Measurements from ENCODE around the gene PSAP.

Gene PSAP

GRCh38 chr10:71816421-71816851, 34.6 kb downstream of the PSAP start:
- Histone ChIP-seq H3K9ac (ENCODE audit: low read length) (no peak overlapping the region), H3K27me3 (replicated peaks; ENCODE audit: insufficient read depth, low read length) (no peaks in the 10 kb centered on the region), H3K4me2 (ENCODE audit: low read depth, low read length) (no peak overlapping the region), H3K36me3 (replicated peaks; ENCODE audit: insufficient read depth, low read length) (no peaks in the 10 kb centered on the region), H3K4me3 (ENCODE audit: low read length) (no peak overlapping the region), H3K9me3 (replicated peaks; ENCODE audit: insufficient read depth, low read length) (no peaks in the 10 kb centered on the region), H3F3A (ENCODE audit: insufficient read depth, low read length) (no peaks in the 10 kb centered on the region), H3K9me2 (replicated peaks; ENCODE audit: insufficient read depth, low read length) (no peaks in the 10 kb centered on the region), H3K27ac (ENCODE audit: low read length) (no peak overlapping the region), H3K79me2 (ENCODE audit: low read length) (no peaks in the 10 kb centered on the region), H2AFZ (ENCODE audit: low read length) (no peak overlapping the region), H4K20me1 (ENCODE audit: insufficient read depth, low read length) (no peaks in the 10 kb centered on the region), H3K4me1 (ENCODE audit: low read length) (no peaks in the 10 kb centered on the region)
- DNase-seq = no peak
- TF ChIP-seq EZH2phosphoT487 (IDR thresholded peaks at IDR 0.05; ENCODE audit: low read length) = no peak
- TF ChIP-seq EZH2 (optimal IDR thresholded peaks at IDR 0.05; ENCODE audit: low read depth, low read length) = no peak
- TF ChIP-seq, protein P1, sequence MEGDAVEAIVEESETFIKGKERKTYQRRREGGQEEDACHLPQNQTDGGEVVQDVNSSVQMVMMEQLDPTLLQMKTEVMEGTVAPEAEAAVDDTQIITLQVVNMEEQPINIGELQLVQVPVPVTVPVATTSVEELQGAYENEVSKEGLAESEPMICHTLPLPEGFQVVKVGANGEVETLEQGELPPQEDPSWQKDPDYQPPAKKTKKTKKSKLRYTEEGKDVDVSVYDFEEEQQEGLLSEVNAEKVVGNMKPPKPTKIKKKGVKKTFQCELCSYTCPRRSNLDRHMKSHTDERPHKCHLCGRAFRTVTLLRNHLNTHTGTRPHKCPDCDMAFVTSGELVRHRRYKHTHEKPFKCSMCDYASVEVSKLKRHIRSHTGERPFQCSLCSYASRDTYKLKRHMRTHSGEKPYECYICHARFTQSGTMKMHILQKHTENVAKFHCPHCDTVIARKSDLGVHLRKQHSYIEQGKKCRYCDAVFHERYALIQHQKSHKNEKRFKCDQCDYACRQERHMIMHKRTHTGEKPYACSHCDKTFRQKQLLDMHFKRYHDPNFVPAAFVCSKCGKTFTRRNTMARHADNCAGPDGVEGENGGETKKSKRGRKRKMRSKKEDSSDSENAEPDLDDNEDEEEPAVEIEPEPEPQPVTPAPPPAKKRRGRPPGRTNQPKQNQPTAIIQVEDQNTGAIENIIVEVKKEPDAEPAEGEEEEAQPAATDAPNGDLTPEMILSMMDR (IDR thresholded peaks at IDR 0.05; ENCODE audit: low read length) = no peak

- DNase-seq = no peak
- Histone ChIP-seq H3K9me2 (replicated peaks; ENCODE audit: insufficient read depth, low read length) (no peaks in the 10 kb centered on the region), H4K20me1 (ENCODE audit: insufficient read depth, low read length) (no peaks in the 10 kb centered on the region), H3K27ac (ENCODE audit: low read length) (no peak overlapping the region), H3K9me3 (replicated peaks; ENCODE audit: insufficient read depth, low read length) (no peaks in the 10 kb centered on the region), H3K9ac (ENCODE audit: low read length) (no peak overlapping the region), H3K36me3 (replicated peaks; ENCODE audit: insufficient read depth, low read length) (no peaks in the 10 kb centered on the region), H3K4me3 (ENCODE audit: low read length) (no peak overlapping the region), H3K79me2 (ENCODE audit: low read length) (no peaks in the 10 kb centered on the region), H3F3A (ENCODE audit: insufficient read depth, low read length) (no peaks in the 10 kb centered on the region), H2AFZ (ENCODE audit: low read length) (no peak overlapping the region), H3K4me2 (ENCODE audit: low read depth, low read length) (no peak overlapping the region), H3K27me3 (replicated peaks; ENCODE audit: insufficient read depth, low read length) (no peaks in the 10 kb centered on the region), H3K4me1 (ENCODE audit: low read length) (no peaks in the 10 kb centered on the region)
- TF ChIP-seq EZH2phosphoT487 (IDR thresholded peaks at IDR 0.05; ENCODE audit: low read length) = no peak
- no peak for TF ChIP-seq EZH2 (optimal IDR thresholded peaks at IDR 0.05; ENCODE audit: low read depth, low read length)
Observed at GRCh38 chr10:71815515-71816130, 35.4 kb downstream of the PSAP start.

- H3F3A ChIP-seq (ENCODE audit: insufficient read depth, low read length) = no peaks in the 10 kb centered on the region
- no peak for DNase-seq
- H3K27me3 ChIP-seq (replicated peaks; ENCODE audit: insufficient read depth, low read length) = no peaks in the 10 kb centered on the region
- H4K20me1 ChIP-seq (ENCODE audit: insufficient read depth, low read length) = no peaks in the 10 kb centered on the region
- H3K4me1 ChIP-seq (ENCODE audit: low read length) = no peaks in the 10 kb centered on the region
- H3K4me3 ChIP-seq (ENCODE audit: low read length) = no peak overlapping the region
- H3K36me3 ChIP-seq (replicated peaks; ENCODE audit: insufficient read depth, low read length) = no peaks in the 10 kb centered on the region
- no peaks in the 10 kb centered on the region for H3K9me2 ChIP-seq (replicated peaks; ENCODE audit: insufficient read depth, low read length)
- H3K4me2 ChIP-seq (ENCODE audit: low read depth, low read length) = no peak overlapping the region
- no peak overlapping the region for H3K9ac ChIP-seq (ENCODE audit: low read length)
- no peak overlapping the region for H2AFZ ChIP-seq (ENCODE audit: low read length)
- TF ChIP-seq EZH2phosphoT487 (IDR thresholded peaks at IDR 0.05; ENCODE audit: low read length) (no peak), EZH2 (optimal IDR thresholded peaks at IDR 0.05; ENCODE audit: low read depth, low read length) (no peak)
- TF ChIP-seq, protein P1 (IDR thresholded peaks at IDR 0.05; ENCODE audit: low read length) = no peak
- H3K9me3 ChIP-seq (replicated peaks; ENCODE audit: insufficient read depth, low read length) = no peaks in the 10 kb centered on the region
- no peak overlapping the region for H3K27ac ChIP-seq (ENCODE audit: low read length)
- no peaks in the 10 kb centered on the region for H3K79me2 ChIP-seq (ENCODE audit: low read length)
Observed at GRCh38 chr10:71814922-71815411, 36.1 kb downstream of the PSAP start.

DNA sequence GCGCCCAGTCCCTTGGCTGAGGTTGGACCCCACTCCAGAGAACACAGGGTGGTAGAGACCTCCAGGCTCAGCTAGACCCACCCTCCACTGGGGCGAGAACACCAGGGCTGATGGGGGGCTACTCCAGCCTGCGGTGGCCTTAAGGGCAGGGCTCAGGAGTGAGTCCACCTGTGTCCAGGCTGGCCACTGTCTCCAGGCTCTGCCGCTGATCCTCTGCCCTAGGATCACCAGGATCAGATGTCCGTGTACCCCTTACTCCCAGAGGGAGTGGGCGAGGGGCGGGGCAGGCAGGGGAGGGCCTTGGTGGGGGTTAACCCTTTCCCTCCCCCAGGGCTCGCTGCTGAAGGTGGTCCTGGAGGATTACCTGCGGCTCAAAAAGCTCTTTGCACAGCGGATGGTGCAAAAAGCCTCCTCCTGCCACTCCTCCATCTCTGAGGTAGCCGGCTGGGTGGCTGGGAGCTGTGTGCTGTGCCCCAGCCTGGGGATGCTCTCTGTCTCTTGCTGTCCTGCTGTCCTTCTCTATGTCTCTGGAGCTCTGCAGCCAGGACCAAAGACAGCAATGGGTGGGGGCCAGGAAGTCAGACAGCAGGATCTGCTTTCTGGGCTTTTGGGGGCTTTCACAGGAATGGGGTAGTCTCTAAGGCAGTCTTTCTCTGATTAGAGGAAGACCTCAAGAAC, 38.0 kb downstream of the PSAP start:
- H3K4me1 ChIP-seq (ENCODE audit: low read length) = no peaks in the 10 kb centered on the region
- no peaks in the 10 kb centered on the region for H4K20me1 ChIP-seq (ENCODE audit: insufficient read depth, low read length)
- H2AFZ ChIP-seq (ENCODE audit: low read length) = no peak overlapping the region
- no peaks in the 10 kb centered on the region for H3K9me2 ChIP-seq (replicated peaks; ENCODE audit: insufficient read depth, low read length)
- no peak overlapping the region for H3K27ac ChIP-seq (ENCODE audit: low read length)
- H3F3A ChIP-seq (ENCODE audit: insufficient read depth, low read length) = no peaks in the 10 kb centered on the region
- no peak overlapping the region for H3K4me2 ChIP-seq (ENCODE audit: low read depth, low read length)
- H3K9me3 ChIP-seq (replicated peaks; ENCODE audit: insufficient read depth, low read length) = no peaks in the 10 kb centered on the region
- TF ChIP-seq EZH2phosphoT487 (IDR thresholded peaks at IDR 0.05; ENCODE audit: low read length) = no peak
- TF ChIP-seq, protein P1 (IDR thresholded peaks at IDR 0.05; ENCODE audit: low read length) = no peak
- TF ChIP-seq EZH2 (optimal IDR thresholded peaks at IDR 0.05; ENCODE audit: low read depth, low read length) = no peak
- H3K4me3 ChIP-seq (ENCODE audit: low read length) = no peak overlapping the region
- no peak overlapping the region for H3K9ac ChIP-seq (ENCODE audit: low read length)
- H3K79me2 ChIP-seq (ENCODE audit: low read length) = no peaks in the 10 kb centered on the region
- H3K27me3 ChIP-seq (replicated peaks; ENCODE audit: insufficient read depth, low read length) = no peaks in the 10 kb centered on the region
- no peaks in the 10 kb centered on the region for H3K36me3 ChIP-seq (replicated peaks; ENCODE audit: insufficient read depth, low read length)
- no peak for DNase-seq

Measured in MM.1S (cell line).